Esophagus squamous epithelium (tissue), 4 donors: ENCODE results near the gene MRPL1.

ENCODE experiments used
- POLR2A ChIP-seq, 4 donors: fragments of 450-650 bp; IDR thresholded peaks; one replicate each; pipeline ENCODE4 v1.6.1; 2017; ENCODE audit warnings: antibody characterized with exemption in 4 of 4, mild to moderate bottlenecking in 4 of 4, moderate library complexity in 3 of 4
- TF ChIP-seq, protein P1 (sequence below), 6 experiments: fragments of 450-650 bp in 4 of 6; fragments of 200-600 bp in 2 of 6; sonication (generic) in 2 of 6; IDR thresholded peaks; one replicate each; pipeline ENCODE4 v1.5.1; 2016 to 2019; ENCODE audit warnings: antibody characterized with exemption in 6 of 6, mild to moderate bottlenecking in 4 of 6, moderate library complexity in 4 of 6

DNA sequence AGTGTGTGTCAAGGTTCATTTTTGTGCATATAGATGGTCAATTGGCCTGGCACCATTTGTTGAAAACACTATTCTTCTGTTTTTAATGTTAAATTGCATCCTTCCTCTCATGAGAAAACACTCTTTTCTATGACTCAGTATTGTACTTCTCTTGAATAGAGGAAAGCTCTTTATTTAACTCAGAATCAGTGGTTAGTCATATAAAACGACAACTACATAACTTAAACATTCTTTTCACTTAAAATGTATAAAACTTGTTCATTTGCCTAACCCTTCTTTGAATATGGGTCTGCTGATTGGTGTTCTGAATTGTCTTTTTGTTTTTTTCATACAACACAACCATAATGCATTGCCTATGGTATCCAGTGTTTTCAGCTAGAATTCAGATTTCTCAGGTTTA is 17.2 kb upstream of the MRPL1 start:
- TF ChIP-seq, protein P1, sequence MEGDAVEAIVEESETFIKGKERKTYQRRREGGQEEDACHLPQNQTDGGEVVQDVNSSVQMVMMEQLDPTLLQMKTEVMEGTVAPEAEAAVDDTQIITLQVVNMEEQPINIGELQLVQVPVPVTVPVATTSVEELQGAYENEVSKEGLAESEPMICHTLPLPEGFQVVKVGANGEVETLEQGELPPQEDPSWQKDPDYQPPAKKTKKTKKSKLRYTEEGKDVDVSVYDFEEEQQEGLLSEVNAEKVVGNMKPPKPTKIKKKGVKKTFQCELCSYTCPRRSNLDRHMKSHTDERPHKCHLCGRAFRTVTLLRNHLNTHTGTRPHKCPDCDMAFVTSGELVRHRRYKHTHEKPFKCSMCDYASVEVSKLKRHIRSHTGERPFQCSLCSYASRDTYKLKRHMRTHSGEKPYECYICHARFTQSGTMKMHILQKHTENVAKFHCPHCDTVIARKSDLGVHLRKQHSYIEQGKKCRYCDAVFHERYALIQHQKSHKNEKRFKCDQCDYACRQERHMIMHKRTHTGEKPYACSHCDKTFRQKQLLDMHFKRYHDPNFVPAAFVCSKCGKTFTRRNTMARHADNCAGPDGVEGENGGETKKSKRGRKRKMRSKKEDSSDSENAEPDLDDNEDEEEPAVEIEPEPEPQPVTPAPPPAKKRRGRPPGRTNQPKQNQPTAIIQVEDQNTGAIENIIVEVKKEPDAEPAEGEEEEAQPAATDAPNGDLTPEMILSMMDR (IDR thresholded peaks at IDR 0.05) = no peak
- no peak for TF ChIP-seq POLR2A (IDR thresholded peaks at IDR 0.05)
